PFSK-1 (cell line): Measurements from ENCODE around the gene RNF41.

Source experiments
- FOXP2 ChIP-seq: optimal IDR thresholded peaks from 2 replicates; pipeline ENCODE3; 2011; ENCODE audit warnings: borderline replicate concordance, control low read depth, inconsistent platforms; ENCODE audit not compliant: insufficient read depth; ENCODE audit errors: extremely low read length, extremely low read depth
- POLR2AphosphoS5 ChIP-seq: IDR thresholded peaks from 2 replicates; pipeline ENCODE4 v1.6.1; 2012; ENCODE audit warnings: low read depth, mild to moderate bottlenecking, control low read depth, low read length, moderate library complexity
- REST ChIP-seq, 2 experiments: IDR thresholded peaks; 2 replicates each; pipeline versions ENCODE4 v1.6.1 to v1.8.0; 2011 to 2012; ENCODE audit warnings: low read depth in 2 of 2, low read length in 2 of 2, control low read depth in 1 of 2, inconsistent platforms in 1 of 2, mild to moderate bottlenecking in 1 of 2, moderate library complexity in 1 of 2; ENCODE audit not compliant: insufficient read depth in 1 of 2
- SIN3A ChIP-seq: IDR thresholded peaks from 2 replicates; pipeline ENCODE4 v1.6.1; 2012; ENCODE audit warnings: mild to moderate bottlenecking, low read length, moderate library complexity, borderline replicate concordance; ENCODE audit not compliant: insufficient read depth
- TAF1 ChIP-seq: IDR thresholded peaks from 2 replicates; pipeline ENCODE4 v1.6.1; 2012; ENCODE audit warnings: low read length, control low read depth, borderline replicate concordance; ENCODE audit not compliant: insufficient read depth

Gene RNF41

GRCh38 chr12:56260921-56261320 is 39.2 kb upstream of the RNF41 start:
- TF ChIP-seq FOXP2 (no peak), SIN3A (no peak), POLR2AphosphoS5 (no peak), TAF1 (no peak), REST (IDR thresholded peaks at IDR 0.05; ENCODE audit: insufficient read depth in 1 of 2, low read depth in 2 of 2, low read length in 2 of 2) (no peak)

- TF ChIP-seq REST (IDR thresholded peaks at IDR 0.05; ENCODE audit: insufficient read depth in 1 of 2, low read depth in 2 of 2, low read length in 2 of 2) (no peak), TAF1 (no peak), FOXP2 (no peak), SIN3A (no peak), POLR2AphosphoS5 (no peak)
Observed at GRCh38 chr12:56260380-56260779, 38.7 kb upstream of the RNF41 start.

GRCh38 chr12:56258820-56259183 is 37.1 kb upstream of the RNF41 start:
- TF ChIP-seq SIN3A (no peak), REST (IDR thresholded peaks at IDR 0.05; ENCODE audit: insufficient read depth in 1 of 2, low read depth in 2 of 2, low read length in 2 of 2) (no peak), POLR2AphosphoS5 (no peak), TAF1 (no peak)

- TF ChIP-seq REST (IDR thresholded peaks at IDR 0.05; ENCODE audit: insufficient read depth in 1 of 2, low read depth in 2 of 2, low read length in 2 of 2): 0 out of 4 replicates have a peak, but pooled peaks of 1 of the 2 experiments have one; percentile 26
- TF ChIP-seq FOXP2: no peak
- TF ChIP-seq SIN3A: no peak
- 0 out of 2 replicates have a peak, but pooled peaks have one; percentile 38 for TF ChIP-seq TAF1
- peak; percentile 69 for TF ChIP-seq POLR2AphosphoS5
Observed at GRCh38 chr12:56258068-56258819, 36.5 kb upstream of the RNF41 start, which contains the start of gene ANKRD52. Gene ANKRD52, minus strand, starts transcription at chr12:56258384. Its CDS starts 115 bp downstream, at chr12:56258269.

DNA sequence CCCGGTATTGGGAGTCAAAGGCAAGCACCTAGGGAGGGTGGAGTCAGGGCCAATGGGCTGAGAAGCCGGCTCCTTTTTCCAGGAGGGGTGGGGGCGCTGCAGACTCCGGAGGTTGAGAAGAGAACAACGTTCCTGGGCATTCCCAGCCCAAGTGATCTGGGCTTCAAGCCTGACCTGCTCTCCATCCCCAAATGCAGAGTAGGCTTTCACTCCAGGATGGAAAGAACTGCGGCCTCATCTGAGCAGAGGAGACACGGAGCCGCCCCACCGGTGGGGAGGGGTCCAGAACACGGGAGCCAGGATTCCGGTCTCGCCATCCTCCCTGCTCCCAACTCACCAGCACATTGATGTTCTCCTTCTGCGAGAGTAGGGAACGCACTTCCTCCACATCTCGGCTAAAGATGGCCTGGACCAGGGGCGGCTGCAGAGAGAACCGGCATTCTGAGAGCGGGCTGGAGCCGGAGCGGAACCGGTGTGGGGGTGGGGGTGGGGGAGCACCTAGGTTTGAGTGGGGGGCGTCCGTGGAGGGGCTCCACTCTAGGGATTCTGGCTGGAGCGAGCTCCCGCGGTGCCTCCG is 35.9 kb upstream of the RNF41 start:
- no peak for TF ChIP-seq TAF1
- no peak for TF ChIP-seq REST (IDR thresholded peaks at IDR 0.05; ENCODE audit: insufficient read depth in 1 of 2, low read depth in 2 of 2, low read length in 2 of 2)
